K562 (cell line): ENCODE results near the gene IQCE. TPM values are rescaled to one million over a fixed set of nuclear protein-coding genes. Genes with fewer than 3 reads are reported as not detected.

Experiments used
- CTCF ChIP-seq, 3 experiments: IDR thresholded peaks in 2 of 3; conservative IDR thresholded peaks in 1 of 3; 2 replicates each; pipeline ENCODE4 v1.5.1; 2011 to 2012; ENCODE audit warnings: low read length in 3 of 3, mild to moderate bottlenecking in 3 of 3, control low read depth in 2 of 3, improper control_type of control experiment in 1 of 3, inconsistent platforms in 1 of 3, low read depth in 1 of 3, mixed read lengths in 1 of 3, moderate library complexity in 1 of 3; ENCODE audit not compliant: insufficient read depth in 2 of 3
- GABPA ChIP-seq: fragments of 200-800 bp; sonication (Bioruptor generic); conservative IDR thresholded peaks from 2 replicates; pipeline ENCODE4 v1.6.1; 2016; ENCODE audit warnings: low read depth, missing genetic modification characterization, missing compliant biosample characterization
- JUND ChIP-seq, 2 experiments: IDR thresholded peaks; 2 replicates in 1 of 2; 3 replicates in 1 of 2; pipeline ENCODE4 v1.6.1; 2011; ENCODE audit warnings: borderline replicate concordance in 2 of 2, low read depth in 2 of 2, low read length in 2 of 2, improper control_type of control experiment in 1 of 2, missing biosample characterization in 1 of 2, missing genetic modification characterization in 1 of 2, missing genetic modification reagents in 1 of 2
- MBD2 ChIP-seq: sonication (generic); IDR thresholded peaks from 2 replicates; pipeline ENCODE4 v1.6.1; 2016; ENCODE audit warnings: low read depth, borderline replicate concordance
- MEF2D ChIP-seq: conservative IDR thresholded peaks from 2 replicates; pipeline ENCODE4 v1.6.1; 2016; ENCODE audit warnings: low read depth, missing genetic modification characterization, missing compliant biosample characterization
- POLR3A ChIP-seq: IDR thresholded peaks from 2 replicates; pipeline ENCODE4 v1.6.1; 2011; ENCODE audit warnings: borderline replicate concordance, mild to moderate bottlenecking, moderate library complexity; ENCODE audit not compliant: insufficient read length, insufficient read depth; ENCODE audit errors: extremely low read depth
- REST ChIP-seq, 2 experiments: fragments of 450-650 bp; formaldehyde crosslinking in 1 of 2; IDR thresholded peaks; 2 replicates each; pipeline versions ENCODE4 v1.4.0 to v1.6.1; 2014 to 2020; ENCODE audit warnings: mild to moderate bottlenecking in 2 of 2, borderline replicate concordance in 1 of 2, low read depth in 1 of 2
- SLC30A9 ChIP-seq: fragments of 250-450 bp; sonication (Bioruptor Pico); IDR thresholded peaks from 2 replicates; pipeline ENCODE4 v1.8.0; 2022; ENCODE audit warnings: mild to moderate bottlenecking, moderate library complexity
- SMARCA5 ChIP-seq: fragments of 450-650 bp; IDR thresholded peaks from 2 replicates; pipeline ENCODE4 v1.6.1; 2016
- SPI1 ChIP-seq: IDR thresholded peaks from 2 replicates; pipeline ENCODE4 v1.6.1; 2011; ENCODE audit warnings: low read depth, low read length, control low read depth, borderline replicate concordance
- SRSF3 ChIP-seq: fragments of 200-400 bp; formaldehyde crosslinking; IDR thresholded peaks from 2 replicates; pipeline ENCODE4 v1.6.1; 2016; ENCODE audit warnings: mild to moderate bottlenecking, low read length, moderate library complexity; ENCODE audit not compliant: insufficient read depth
- ZNF41 ChIP-seq: fragments of 250-450 bp; sonication (Bioruptor Pico); conservative IDR thresholded peaks from 2 replicates; pipeline ENCODE4 v1.4.0; 2020; ENCODE audit warnings: mild to moderate bottlenecking
- ZNF644 ChIP-seq: fragments of 200-800 bp; sonication (Bioruptor generic); IDR thresholded peaks from 2 replicates; pipeline ENCODE4 v1.6.1; 2016; ENCODE audit warnings: low read depth, missing genetic modification characterization, missing compliant biosample characterization
- polyA plus RNA-seq, 8 experiments: library from polyadenylated mRNA; depleted of rRNA in 4 of 8; stranded (reverse) in 5 of 8; unstranded in 3 of 8; fragments of >200 nt; fragmentation: Nextera tagmentation in 2 of 8; fragmentation: Illumina TruSeq in 1 of 8; extraction: Ambion mirVana in 2 of 8; extraction: Trizol in 1 of 8; gene quantifications; 2 replicates each; pipeline versions ENCODE4 v1.2.1 to v1.2.3, GENCODE V29; 2011 to 2014; ENCODE audit warnings: inconsistent platforms in 1 of 8, missing spikeins in 1 of 8
- total RNA-seq, 7 experiments: library from RNA; depleted of rRNA in 6 of 7; stranded (reverse); fragments of >200 nt in 6 of 7; fragmentation: Illumina TruSeq in 2 of 7; extraction: Trizol in 2 of 7; gene quantifications; 2 replicates each; pipeline versions ENCODE4 v1.2.1 to v1.2.3, GENCODE V29; 2011 to 2021; ENCODE audit warnings: low replicate concordance in 1 of 7

The IQCE gene
- total and polyA plus RNA-seq, 9 of the 15 experiments (the other 6 are each of a cell fraction or from before 2014, with no cell fraction given): 0.18 to 8.5 (median 4.2) TPM

- TF ChIP-seq REST (IDR thresholded peaks at IDR 0.05; ENCODE audit: borderline replicate concordance): no peak
- TF ChIP-seq REST (CRISPR knock-in tag; IDR thresholded peaks at IDR 0.05; ENCODE audit: low read depth): no peak
- TF ChIP-seq ZNF41 (CRISPR knock-in tag): no peak
- TF ChIP-seq MBD2: no peak
- TF ChIP-seq CTCF (IDR thresholded peaks at IDR 0.05 in 2 of 3, conservative IDR thresholded peaks at IDR 0.05 in 1 of 3; ENCODE audit: insufficient read depth in 2 of 3, low read depth in 1 of 3, low read length in 3 of 3): no peak
- no peak for TF ChIP-seq SMARCA5
- no peak for TF ChIP-seq GABPA (tag)
- TF ChIP-seq JUND (IDR thresholded peaks at IDR 0.05; ENCODE audit: borderline replicate concordance, low read depth, low read length): no peak
- no peak for TF ChIP-seq JUND (tag; IDR thresholded peaks at IDR 0.05; ENCODE audit: borderline replicate concordance, low read depth, low read length)
- TF ChIP-seq MEF2D (tag): no peak
- no peak for TF ChIP-seq SPI1
- no peak for TF ChIP-seq POLR3A
- TF ChIP-seq SRSF3: no peak
- TF ChIP-seq SLC30A9: no peak
- no peak for TF ChIP-seq ZNF644
These were observed 46.6 kb upstream of the IQCE start (continued) for GRCh38 chr7:2512179-2512661.
